HG02610 (cell line): ENCODE measurements around the gene NACC2.
"Not testable (repeated sequence)": the region's sequence is repeated elsewhere in the genome, so short reads cannot be mapped to it uniquely, and the experiment has no call there.

Source experiments
- ATAC-seq: cut with Tn5 transposase; IDR thresholded peaks from one replicate; pipeline ENCODE4 v1.9.1; 2021; ENCODE audit warnings: mild to moderate bottlenecking, moderate library complexity; ENCODE audit not compliant: unreplicated experiment

Gene NACC2

GRCh38 chr9:135968601-135969000 is 126.5 kb downstream of the NACC2 start:
- no peak for ATAC-seq

GRCh38 chr9:135968083-135968476 is 127.0 kb downstream of the NACC2 start:
- no peak for ATAC-seq

GRCh38 chr9:135966916-135967260 is 128.2 kb downstream of the NACC2 start:
- ATAC-seq, result not testable (repeated sequence)

- no peak for ATAC-seq
Observed at GRCh38 chr9:135965124-135965756, 129.8 kb downstream of the NACC2 start.

- ATAC-seq, result no peak
Observed at GRCh38 chr9:135963938-135964337, 131.2 kb downstream of the NACC2 start.

- no peak for ATAC-seq
Observed at GRCh38 chr9:135963338-135963737, 131.8 kb downstream of the NACC2 start.

GRCh38 chr9:135962696-135963307 is 132.3 kb downstream of the NACC2 start:
- ATAC-seq, result no peak

GRCh38 chr9:135961811-135962695 is 133.0 kb downstream of the NACC2 start:
- ATAC-seq, result no peak

GRCh38 chr9:135961277-135961715 is 133.8 kb downstream of the NACC2 start, which contains the start of gene UBAC1:
TSS of gene UBAC1 (minus strand) at chr9:135961373. CDS start at chr9:135961162, 211 bp downstream.
- ATAC-seq, result peak; percentile 79

- ATAC-seq, result peak; percentile 6
Observed at GRCh38 chr9:135960411-135961276, 134.4 kb downstream of the NACC2 start.

GRCh38 chr9:135959814-135960213 is 135.3 kb downstream of the NACC2 start:
- ATAC-seq, result no peak

- no peak for ATAC-seq
Observed at GRCh38 chr9:135958485-135958884, 136.6 kb downstream of the NACC2 start.

GRCh38 chr9:135957431-135957830 is 137.7 kb downstream of the NACC2 start:
- ATAC-seq, result no peak

GRCh38 chr9:135956802-135957174 is 138.3 kb downstream of the NACC2 start:
- no peak for ATAC-seq
